Stimulated activated CD8-positive, alpha-beta memory T cell treated with anti-CD3 and anti-CD28 coated beads, Interleukin-12 subunit alpha, Interleukin-12 subunit beta, amount 100 ng/mL, for 24 hours (primary cell): ENCODE results near the gene KCNT2.
"Not testable (repeated sequence)": the region's sequence is repeated elsewhere in the genome, so short reads cannot be mapped to it uniquely, and the experiment has no call there.

Experiments used
- DNase-seq: peaks from one replicate; pipeline ENCODE4 v3.0.0-alpha.2; 2020; ENCODE audit errors: extremely low read depth

Gene KCNT2

GRCh38 chr1:196323869-196324268, 284.4 kb downstream of the KCNT2 start:
- DNase-seq, result no peak

- no peak for DNase-seq
Observed at GRCh38 chr1:196319301-196319700, 288.9 kb downstream of the KCNT2 start.

DNA sequence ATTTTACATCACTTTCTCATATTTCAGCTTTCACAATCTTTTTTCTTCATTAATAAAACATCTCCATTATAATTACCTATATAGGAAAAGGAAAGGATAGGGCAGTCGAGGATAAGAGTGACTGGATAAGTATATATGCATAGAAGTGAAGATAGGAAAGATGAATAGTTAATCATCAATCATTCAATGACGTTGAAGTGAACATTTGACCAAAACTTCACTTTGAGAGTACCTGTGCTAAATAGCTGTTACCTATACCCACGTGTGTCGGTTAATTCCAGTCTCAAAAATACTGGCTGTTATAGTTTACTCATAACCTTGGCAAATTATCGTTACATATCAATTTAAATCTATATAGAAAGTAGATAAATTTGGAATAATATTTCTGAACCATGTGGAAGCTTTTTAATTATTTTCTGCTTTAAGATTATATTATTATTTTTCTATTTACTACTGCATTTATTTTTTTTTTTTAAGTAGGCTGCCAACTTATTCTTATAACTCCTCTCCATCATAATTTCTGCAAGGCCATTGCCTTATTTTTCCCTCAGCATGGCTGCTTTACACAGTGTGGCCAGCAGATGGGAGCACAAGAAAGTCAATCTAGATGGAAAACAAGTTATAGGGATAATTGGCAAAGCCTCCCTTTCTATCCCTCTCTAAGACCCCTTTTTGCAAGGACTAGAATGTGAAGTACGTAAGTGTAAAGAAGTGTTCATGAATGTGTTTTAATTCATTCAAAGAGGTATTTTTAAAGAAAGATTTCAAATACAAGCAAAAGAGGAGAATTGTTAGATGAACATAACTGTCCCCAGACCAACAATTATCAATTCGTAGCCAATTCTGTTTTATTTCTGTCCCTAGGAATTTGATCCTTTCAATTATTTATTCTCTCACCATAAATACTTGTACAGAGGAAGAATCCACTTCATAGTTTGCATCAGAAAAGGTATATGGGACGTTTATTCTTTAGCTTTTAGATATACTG, 290.4 kb downstream of the KCNT2 start:
- no peak for DNase-seq

- DNase-seq, result no peak
Observed at GRCh38 chr1:196312739-196313138, 295.5 kb downstream of the KCNT2 start.

- DNase-seq, result no peak
Observed at GRCh38 chr1:196309386-196309785, 298.9 kb downstream of the KCNT2 start.

GRCh38 chr1:196308176-196308575, 300.1 kb downstream of the KCNT2 start:
- DNase-seq, result no peak

GRCh38 chr1:196306421-196306820, 301.8 kb downstream of the KCNT2 start:
- no peak for DNase-seq

GRCh38 chr1:196305216-196305615, 303.0 kb downstream of the KCNT2 start:
- no peak for DNase-seq

DNA sequence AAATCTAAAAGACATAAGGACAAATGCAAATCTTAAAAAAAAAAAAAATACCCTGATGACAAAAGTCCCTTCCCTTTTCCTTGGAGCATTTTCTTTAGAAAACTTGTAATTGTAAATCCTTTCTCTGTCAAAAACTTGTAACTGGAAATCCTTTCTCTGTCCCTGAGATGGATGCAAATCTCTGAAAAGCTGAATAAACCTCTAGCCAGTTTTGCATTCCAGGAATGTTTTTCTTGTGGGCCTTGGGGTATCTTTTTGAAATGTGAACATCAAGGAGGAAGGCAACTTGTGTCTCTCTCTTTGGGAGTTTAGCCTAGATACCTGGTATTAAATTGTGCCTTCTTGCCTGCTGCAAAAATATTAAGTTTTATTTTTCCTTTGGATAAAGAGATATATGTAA, 305.3 kb downstream of the KCNT2 start:
- DNase-seq, result no peak

- DNase-seq, result no peak
Observed at GRCh38 chr1:196302420-196302819, 305.8 kb downstream of the KCNT2 start.

DNA sequence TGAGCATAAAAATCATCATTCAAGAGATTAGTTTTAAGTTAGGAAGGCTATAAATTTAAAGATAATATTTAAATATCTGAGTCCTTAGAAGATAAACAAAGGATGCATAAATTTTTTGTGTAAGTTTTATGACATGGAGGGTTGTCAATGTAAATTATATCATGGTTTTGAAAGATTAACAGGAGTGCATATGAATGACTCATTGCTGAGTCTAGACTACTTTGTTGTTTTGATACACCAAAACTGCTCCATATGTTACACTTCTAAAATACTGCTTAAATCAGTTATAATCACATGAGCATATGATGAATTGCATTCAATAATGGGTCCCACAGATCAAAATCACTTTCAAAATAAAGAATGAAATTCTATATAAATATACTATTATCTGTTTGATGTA, 312.5 kb downstream of the KCNT2 start:
- DNase-seq, result no peak

- no peak for DNase-seq
Observed at GRCh38 chr1:196278816-196279215, 329.4 kb downstream of the KCNT2 start.

DNA sequence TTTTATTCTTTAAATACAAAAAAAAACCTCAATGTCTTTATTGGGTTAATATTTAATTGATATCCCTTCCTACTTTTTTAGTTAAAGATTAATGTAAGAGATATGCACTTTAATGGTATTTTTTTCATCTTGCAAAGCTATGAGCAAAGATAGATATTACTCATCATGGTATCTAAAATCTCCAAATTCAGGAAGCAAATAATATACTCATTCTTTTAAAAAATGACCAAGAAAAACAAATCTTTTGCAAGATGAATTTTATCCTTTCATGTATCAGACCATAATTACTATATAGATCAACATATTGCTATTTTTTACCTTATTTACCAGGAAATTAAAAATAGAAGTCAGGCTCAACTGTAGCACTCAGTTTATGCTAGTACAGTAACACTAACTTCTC, 330.4 kb downstream of the KCNT2 start:
- DNase-seq, result no peak

DNA sequence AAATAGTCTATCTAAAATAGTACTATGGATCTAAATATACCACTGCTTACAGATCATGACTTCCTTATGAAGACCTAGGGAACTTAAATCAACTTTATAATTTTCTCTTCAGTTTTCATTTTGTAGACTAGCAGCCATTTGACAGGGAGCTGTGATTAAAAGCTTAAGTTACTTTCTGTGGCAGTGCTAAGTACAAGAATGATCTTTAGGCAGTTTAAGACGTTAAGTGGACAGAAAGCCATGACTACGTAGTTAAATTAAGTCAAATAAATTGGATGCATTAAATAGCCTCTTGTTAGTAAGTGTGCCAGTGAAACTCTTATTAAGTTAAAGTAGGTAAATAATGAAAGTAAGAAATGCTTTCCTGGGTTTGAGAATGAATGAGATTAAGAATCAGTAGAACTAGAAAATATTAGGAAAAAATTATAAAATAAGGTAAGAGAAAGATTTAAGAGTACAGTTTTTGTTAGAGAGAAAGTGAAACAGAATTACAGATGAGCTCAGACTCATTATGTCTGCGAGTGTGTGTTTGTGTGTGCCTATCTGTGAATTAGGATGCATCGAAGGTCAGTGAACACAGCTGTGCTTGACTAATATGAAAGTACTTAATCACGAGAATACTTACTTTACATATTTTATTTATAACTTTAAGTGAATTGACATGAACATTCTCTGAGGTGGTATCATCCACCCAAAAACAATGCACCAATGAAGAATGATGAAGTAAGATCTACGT, 336.9 kb downstream of the KCNT2 start:
- no peak for DNase-seq

- DNase-seq, result not testable (repeated sequence)
Observed at GRCh38 chr1:196263086-196263485, 345.2 kb downstream of the KCNT2 start.

- no peak for DNase-seq
Observed at GRCh38 chr1:196260270-196260669, 348.0 kb downstream of the KCNT2 start.

DNA sequence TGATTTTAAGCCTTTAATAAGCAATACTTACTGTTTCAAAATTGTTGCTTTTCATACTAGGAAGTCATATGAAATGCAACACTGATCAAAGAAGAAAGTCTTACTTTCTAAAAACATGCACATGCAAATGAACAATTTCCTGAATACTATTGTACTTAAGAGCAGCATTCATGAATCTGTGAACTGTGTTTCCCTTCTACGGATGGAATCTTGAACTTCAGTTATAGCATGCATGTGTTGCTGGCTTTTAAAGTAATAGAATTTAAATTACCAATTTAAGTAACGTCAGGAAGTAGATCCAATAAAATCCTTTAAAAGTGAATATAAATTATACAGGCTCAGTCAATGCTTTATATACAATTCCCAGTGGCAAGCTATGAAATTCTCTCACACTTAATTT, 348.9 kb downstream of the KCNT2 start:
- no peak for DNase-seq

DNA sequence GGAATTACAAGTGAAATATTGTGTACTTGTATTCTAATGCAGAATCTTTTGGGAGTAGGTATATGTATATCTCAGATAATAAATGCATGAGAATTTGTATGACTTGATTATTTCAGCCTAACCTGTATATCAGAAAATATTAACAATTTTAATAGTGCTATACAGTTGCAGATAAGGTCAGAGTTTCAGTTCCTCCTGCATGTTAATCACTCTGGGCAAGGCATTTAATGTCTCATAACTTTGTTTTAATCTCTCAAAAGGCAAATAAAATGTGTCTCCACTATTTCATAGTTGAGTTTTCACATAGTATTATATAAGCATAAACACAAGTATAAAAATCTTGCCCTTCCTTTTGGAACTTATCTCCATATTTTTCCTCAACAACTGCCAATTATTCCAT, 352.5 kb downstream of the KCNT2 start:
- DNase-seq, result no peak

GRCh38 chr1:196229546-196229945, 378.7 kb downstream of the KCNT2 start:
- DNase-seq, result no peak

GRCh38 chr1:196214866-196215265, 393.4 kb downstream of the KCNT2 start:
- DNase-seq, result no peak

- DNase-seq, result no peak
Observed at GRCh38 chr1:196209983-196210382, 398.3 kb downstream of the KCNT2 start.

- DNase-seq, result no peak
Observed at GRCh38 chr1:196209265-196209664, 399.0 kb downstream of the KCNT2 start.
